NCI-H2227 (cell line): Measurements from ENCODE around the gene JPT1.
"Not testable (repeated sequence)": the region's sequence is repeated elsewhere in the genome, so short reads cannot be mapped to it uniquely, and the experiment has no call there.

Experiments
- DNase-seq: peaks from one replicate; lab custom pipeline; 2025; ENCODE audit not compliant: unreplicated experiment; lab: John Stamatoyannopoulos, UW

The JPT1 gene

GRCh38 chr17:75158480-75158879 is 4.2 kb upstream of the JPT1 start:
- DNase-seq = not testable (repeated sequence)

GRCh38 chr17:75155191-75155601 is 884 bp upstream of the JPT1 start:
- no peak for DNase-seq

- peak; percentile 58 for DNase-seq
These were observed 525 bp downstream of the JPT1 start for GRCh38 chr17:75153780-75154194.

- DNase-seq = peak; percentile 60
These were observed 1.2 kb downstream of the JPT1 start for GRCh38 chr17:75152922-75153779.

GRCh38 chr17:75152523-75152921 is 1.8 kb downstream of the JPT1 start:
- no peak for DNase-seq

- peak; percentile 57 for DNase-seq
These were observed 2.4 kb downstream of the JPT1 start for GRCh38 chr17:75151930-75152329.

GRCh38 chr17:75147878-75148546 is 6.3 kb downstream of the JPT1 start:
- no peak for DNase-seq

GRCh38 chr17:75146592-75146991 is 7.7 kb downstream of the JPT1 start:
- DNase-seq = no peak

- no peak for DNase-seq
These were observed 9.3 kb downstream of the JPT1 start for GRCh38 chr17:75144816-75145512.

GRCh38 chr17:75142236-75142971 is 11.9 kb downstream of the JPT1 start:
- DNase-seq = no peak

- no peak for DNase-seq
These were observed 15.8 kb downstream of the JPT1 start for GRCh38 chr17:75138519-75138918.

GRCh38 chr17:75137762-75138161 is 16.6 kb downstream of the JPT1 start:
- DNase-seq = not testable (repeated sequence)

GRCh38 chr17:75135946-75136345 is 18.4 kb downstream of the JPT1 start:
- DNase-seq = no peak

- DNase-seq = no peak
These were observed 18.9 kb downstream of the JPT1 start for GRCh38 chr17:75135452-75135851.

- not testable (repeated sequence) for DNase-seq
These were observed 20.5 kb downstream of the JPT1 start for GRCh38 chr17:75133607-75134347.

- no peak for DNase-seq
These were observed 21.3 kb downstream of the JPT1 start for GRCh38 chr17:75133001-75133400.

- not testable (repeated sequence) for DNase-seq
These were observed 22.0 kb downstream of the JPT1 start for GRCh38 chr17:75132018-75133000.

- peak; percentile 93 for DNase-seq
These were observed 22.9 kb downstream of the JPT1 start, which contains the start of gene NT5C for GRCh38 chr17:75131278-75132017. NT5C (minus strand) TSS chr17:75131742; CDS start chr17:75131707, 35 bp downstream.
